ENCODE data around the gene TUSC1.

The TUSC1 gene

DNA sequence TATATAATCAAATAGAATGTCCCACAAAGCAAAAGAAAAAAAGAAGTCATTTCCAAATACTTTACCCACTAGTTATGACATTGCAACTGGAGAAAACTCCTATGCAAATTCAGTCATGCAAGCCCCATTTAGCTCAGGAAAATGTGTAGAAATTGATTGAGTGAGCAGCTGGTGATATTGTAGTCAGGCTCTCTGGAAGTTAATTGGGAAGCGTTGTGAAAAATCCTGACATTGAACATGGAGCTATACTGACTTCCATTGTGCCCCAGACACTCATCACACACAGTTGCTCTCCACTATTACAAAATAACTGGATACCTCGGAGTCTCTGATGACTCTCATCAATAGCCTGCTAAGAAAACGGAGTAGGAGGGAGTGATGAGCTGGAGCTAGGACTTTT, 49.0 kb downstream of the TUSC1 start:
- Histone ChIP-seq H3K27ac (ENCODE audit: low read length) (no peak overlapping the region), H3F3A (ENCODE audit: insufficient read depth, low read length) (no peaks in the 10 kb centered on the region), H4K20me1 (ENCODE audit: insufficient read depth, low read length) (no peaks in the 10 kb centered on the region), H3K9me2 (replicated peaks; ENCODE audit: insufficient read depth, low read length) (no peaks in the 10 kb centered on the region), H3K4me1 (ENCODE audit: low read length) (no peaks in the 10 kb centered on the region), H2AFZ (ENCODE audit: low read length) (no peak overlapping the region), H3K79me2 (ENCODE audit: low read length) (no peaks in the 10 kb centered on the region), H3K9ac (ENCODE audit: low read length) (no peak overlapping the region), H3K36me3 (replicated peaks; ENCODE audit: insufficient read depth, low read length) (no peaks in the 10 kb centered on the region), H3K4me3 (ENCODE audit: low read length) (no peak overlapping the region), H3K27me3 (replicated peaks; ENCODE audit: insufficient read depth, low read length) (no peaks in the 10 kb centered on the region), H3K9me3 (replicated peaks; ENCODE audit: insufficient read depth, low read length) (no peaks in the 10 kb centered on the region), H3K4me2 (ENCODE audit: low read depth, low read length) (no peak overlapping the region)
- TF ChIP-seq EZH2phosphoT487 (IDR thresholded peaks at IDR 0.05; ENCODE audit: low read length) (no peak), CTCF (IDR thresholded peaks at IDR 0.05; ENCODE audit: low read length) (no peak), EZH2 (optimal IDR thresholded peaks at IDR 0.05; ENCODE audit: low read depth, low read length) (no peak)
- DNase-seq = no peak

All from MM.1S (cell line).